GM18526 (cell line): ENCODE measurements around the gene CERS6.

Experiments used
- POLR2A ChIP-seq: IDR thresholded peaks from 3 replicates; pipeline ENCODE4 v1.6.1; 2011; ENCODE audit not compliant: insufficient read length; ENCODE audit errors: extremely low read depth

The CERS6 gene

GRCh38 chr2:168461178-168461941, 5.3 kb downstream of the CERS6 start:
- no peak for TF ChIP-seq POLR2A

- TF ChIP-seq POLR2A = no peak
Measured at GRCh38 chr2:168461942-168462331, 5.9 kb downstream of the CERS6 start.

GRCh38 chr2:168462543-168463045, 6.5 kb downstream of the CERS6 start:
- TF ChIP-seq POLR2A = no peak

- no peak for TF ChIP-seq POLR2A
Measured at GRCh38 chr2:168465594-168465993, 9.5 kb downstream of the CERS6 start.

- no peak for TF ChIP-seq POLR2A
Measured at GRCh38 chr2:168466190-168466737, 10.2 kb downstream of the CERS6 start.

GRCh38 chr2:168466834-168467565, 10.9 kb downstream of the CERS6 start:
- no peak for TF ChIP-seq POLR2A

GRCh38 chr2:168467729-168468128, 11.7 kb downstream of the CERS6 start:
- no peak for TF ChIP-seq POLR2A

GRCh38 chr2:168468354-168468753, 12.3 kb downstream of the CERS6 start:
- TF ChIP-seq POLR2A = no peak

- no peak for TF ChIP-seq POLR2A
Measured at GRCh38 chr2:168469281-168469988, 13.4 kb downstream of the CERS6 start.

GRCh38 chr2:168470320-168471162, 14.5 kb downstream of the CERS6 start:
- TF ChIP-seq POLR2A = no peak

- no peak for TF ChIP-seq POLR2A
Measured at GRCh38 chr2:168471163-168471475, 15.0 kb downstream of the CERS6 start.

- no peak for TF ChIP-seq POLR2A
Measured at GRCh38 chr2:168475636-168476035, 19.6 kb downstream of the CERS6 start.

GRCh38 chr2:168478206-168478605, 22.1 kb downstream of the CERS6 start:
- TF ChIP-seq POLR2A = no peak

GRCh38 chr2:168480356-168480755, 24.3 kb downstream of the CERS6 start:
- TF ChIP-seq POLR2A = no peak
